K562 (cell line): ENCODE measurements around the gene CREB3L1. TPM values are rescaled to one million over a fixed set of nuclear protein-coding genes. Genes with fewer than 3 reads are reported as not detected.

Experiments
- ATAC-seq: fragments of 200-7000 bp; cut with Tn5 transposase; 3 replicates; pipeline ENCODE4 v1.9.1; 2020; ENCODE audit warnings: moderate library complexity
- BruUV-seq: library from RNA; stranded (reverse); fragments of 400-500 nt; replicated peaks from 2 replicates; lab custom pipeline; 2021; lab: Mats Ljungman, UMichigan
- CTCF ChIA-PET: fragments of 300-600 bp; formaldehyde crosslinking; extraction: SDS; loops from one replicate; lab custom pipeline; 2021; ENCODE audit warnings: low intra/inter-chr PET ratio; lab: Yijun Ruan, JAX
- POLR2A ChIA-PET: fragments of 300-600, 350-650 bp; sonication (Branson Sonifier 250); formaldehyde crosslinking; extraction: SDS; loops from one replicate; lab custom pipeline; 2021; ENCODE audit warnings: antibody characterized with exemption, inconsistent platforms; lab: Yijun Ruan, JAX
- DNase-seq, 4 experiments: peaks; one replicate each; pipeline versions ENCODE4 v3.0.0 to v3.0.0-alpha.2; 2011 to 2018; ENCODE audit warnings: low spot score in 3 of 4, mixed read lengths in 3 of 4; ENCODE audit errors: extremely low read depth in 1 of 4
- FAIRE-seq: peaks from 2 replicates; lab custom pipeline; 2011; peaks lifted over from hg19 to GRCh38; lab: Jason Lieb, UNC
- H2AFZ ChIP-seq: 2 replicates; pipeline ENCODE4 v1.6.0; 2011; ENCODE audit warnings: low read depth, low read length, control low read depth, inconsistent platforms
- H3K27ac ChIP-seq: fragments of 200-600 bp; 3 replicates; pipeline ENCODE4 v1.8.0; 2011; ENCODE audit warnings: low read depth, mild to moderate bottlenecking, control low read depth, inconsistent platforms, low read length, moderate library complexity, mixed read lengths; ENCODE audit errors: extremely low read depth
- H3K27me3 ChIP-seq, 2 experiments: fragments of 300-600 bp in 1 of 2; 2 replicates in 1 of 2; 3 replicates in 1 of 2; pipeline versions ENCODE4 v1.6.0 to v1.8.0; 2011; ENCODE audit warnings: inconsistent platforms in 2 of 2, low read length in 2 of 2, mild to moderate bottlenecking in 1 of 2, mixed read lengths in 1 of 2, moderate library complexity in 1 of 2; ENCODE audit not compliant: control insufficient read depth in 2 of 2, insufficient read depth in 2 of 2
- H3K36me3 ChIP-seq: fragments of 300-600 bp; 3 replicates; pipeline ENCODE4 v1.8.0; 2011; ENCODE audit warnings: mild to moderate bottlenecking, low read length, inconsistent platforms; ENCODE audit not compliant: control insufficient read depth, insufficient read depth
- H3K4me1 ChIP-seq, 2 experiments: fragments of 200-600 bp in 1 of 2; replicated peaks in 1 of 2; 2 replicates in 1 of 2; 3 replicates in 1 of 2; pipeline versions ENCODE4 v1.5.1 to v1.8.0; 2011; ENCODE audit warnings: inconsistent platforms in 2 of 2, low read length in 2 of 2, mild to moderate bottlenecking in 1 of 2, mixed read lengths in 1 of 2, moderate library complexity in 1 of 2; ENCODE audit not compliant: control insufficient read depth in 2 of 2, insufficient read depth in 2 of 2
- H3K4me2 ChIP-seq: 2 replicates; pipeline ENCODE4 v1.6.1; 2011; ENCODE audit warnings: low read length, control low read depth, inconsistent platforms, mixed read lengths; ENCODE audit not compliant: insufficient read depth
- H3K4me3 ChIP-seq: fragments of 200-600 bp; sonication (generic), shearing (Covaris generic); 2 replicates; pipeline ENCODE4 v1.5.1; 2016; ENCODE audit warnings: control low read depth, inconsistent platforms
- H3K79me2 ChIP-seq: fragments of 200-600 bp; 3 replicates; pipeline ENCODE4 v1.8.0; 2011; ENCODE audit warnings: low read length, inconsistent platforms; ENCODE audit not compliant: control insufficient read depth, insufficient read depth
- H3K9ac ChIP-seq, 2 experiments: 2 replicates each; pipeline versions ENCODE4 v1.6.0 to v1.6.1; 2011; ENCODE audit warnings: low read depth in 2 of 2, low read length in 2 of 2, control low read depth in 1 of 2, inconsistent platforms in 1 of 2, mild to moderate bottlenecking in 1 of 2, mixed read lengths in 1 of 2; ENCODE audit not compliant: insufficient read depth in 1 of 2
- H3K9me1 ChIP-seq: one replicate; pipeline ENCODE4 v1.6.0; 2011; ENCODE audit warnings: inconsistent platforms, mild to moderate bottlenecking, low read length, moderate library complexity; ENCODE audit not compliant: control insufficient read depth, insufficient read depth
- H3K9me3 ChIP-seq: replicated peaks from 2 replicates; pipeline ENCODE4 v1.5.1; 2011; ENCODE audit warnings: low read depth, low read length, inconsistent platforms; ENCODE audit not compliant: control insufficient read depth, insufficient read depth
- H4K20me1 ChIP-seq: replicated peaks from 2 replicates; pipeline ENCODE4 v1.6.1; 2011; ENCODE audit warnings: low read length, inconsistent platforms, mixed read lengths; ENCODE audit not compliant: control insufficient read depth, insufficient read depth
- DLX4 ChIP-seq: fragments of 250-450 bp; sonication (Bioruptor Pico); IDR thresholded peaks from 2 replicates; pipeline ENCODE4 v1.6.1; 2021; ENCODE audit warnings: mild to moderate bottlenecking
- GTF2E2 ChIP-seq: fragments of 200-800 bp; sonication (Bioruptor generic); IDR thresholded peaks from 2 replicates; pipeline ENCODE4 v1.6.1; 2016; ENCODE audit warnings: missing genetic modification characterization, missing compliant biosample characterization
- NFE2L1 ChIP-seq: fragments of 450-650 bp; IDR thresholded peaks from 2 replicates; pipeline ENCODE4 v1.6.1; 2016; ENCODE audit warnings: missing genetic modification characterization, low read depth, mild to moderate bottlenecking, missing compliant biosample characterization, moderate library complexity, borderline replicate concordance
- RBM25 ChIP-seq: fragments of 200-400 bp; formaldehyde crosslinking; IDR thresholded peaks from 2 replicates; pipeline ENCODE4 v1.6.1; 2018; ENCODE audit warnings: low read length, low read depth, moderate library complexity; ENCODE audit not compliant: severe bottlenecking
- TAF1 ChIP-seq: IDR thresholded peaks from 2 replicates; pipeline ENCODE4 v1.6.1; 2011; ENCODE audit warnings: mild to moderate bottlenecking, low read length, moderate library complexity; ENCODE audit not compliant: insufficient read depth, control insufficient read depth, severe bottlenecking; ENCODE audit errors: extremely low read depth
- WGBS: fragments of 100-300 bp; shearing (Covaris generic); methylation state at CpG from one replicate; pipeline ENCODE4 v1.1.6; 2016; ENCODE audit warnings: low coverage, mixed read lengths; ENCODE audit not compliant: insufficient coverage; ENCODE audit errors: missing lambda C conversion rate; 5-methylcytosine and 5-hydroxymethylcytosine counted together
- in situ Hi-C: fragments of 300-500 bp; cut with MboI; formaldehyde crosslinking; loops from 4 replicates; pipeline ENCODE4 v1.15.0; 2018; ENCODE audit warnings: inconsistent platforms, mixed read lengths
- intact Hi-C: fragments of 100-400 bp; cut with micrococcal nuclease; formaldehyde crosslinking; loops from 2 replicates; pipeline ENCODE4 v1.14.2; 2022
- polyA plus RNA-seq, 8 experiments: library from polyadenylated mRNA; depleted of rRNA in 4 of 8; stranded (reverse) in 5 of 8; unstranded in 3 of 8; fragments of >200 nt; fragmentation: Nextera tagmentation in 2 of 8; fragmentation: Illumina TruSeq in 1 of 8; extraction: Ambion mirVana in 2 of 8; extraction: Trizol in 1 of 8; gene quantifications; 2 replicates each; pipeline versions ENCODE4 v1.2.1 to v1.2.3, GENCODE V29; 2011 to 2014; ENCODE audit warnings: inconsistent platforms in 1 of 8, missing spikeins in 1 of 8
- total RNA-seq, 7 experiments: library from RNA; depleted of rRNA in 6 of 7; stranded (reverse); fragments of >200 nt in 6 of 7; fragmentation: Illumina TruSeq in 2 of 7; extraction: Trizol in 2 of 7; gene quantifications; 2 replicates each; pipeline versions ENCODE4 v1.2.1 to v1.2.3, GENCODE V29; 2011 to 2021; ENCODE audit warnings: low replicate concordance in 1 of 7

CREB3L1 gene
- total and polyA plus RNA-seq, 9 of the 15 experiments (the other 6 are each of a cell fraction or from before 2014, with no cell fraction given): 1.2 to 27.6 (median 3.7) TPM

GRCh38 chr11:46234311-46234710 lies 43.2 kb upstream of the CREB3L1 start:
- H4K20me1 ChIP-seq: no peaks in the 10 kb centered on the region
- no peaks in the 10 kb centered on the region for H3K36me3 ChIP-seq
- FAIRE-seq (no peak), ATAC-seq (no peak), DNase-seq (no peak)
- H3K27ac ChIP-seq: no peak overlapping the region
- H3K9me3 ChIP-seq: peaks cover 2% of the 10 kb centered on the region; the same call in 1 of the 2 replicates
- WGBS: 77% methylated on average over 12 of the region's 12 CpGs
- ChIA-PET CTCF (no interaction called here), POLR2A (no interaction called here)
- TF ChIP-seq GTF2E2 (tag) (no peak), DLX4 (CRISPR knock-in tag) (no peak), RBM25 (no peak), NFE2L1 (no peak), TAF1 (no peak)
- in situ Hi-C loops (no loop called here), intact Hi-C loops (no loop called here)
- H3K4me3 ChIP-seq: no peak overlapping the region
- H3K9me1 ChIP-seq: no peaks in the 10 kb centered on the region
- peak overlapping the region in 1 of 2 experiments; percentile 14; a peak in 1 of 4 replicates for H3K9ac ChIP-seq
- no TSS peak for BruUV-seq
- no peak overlapping the region for H3K4me2 ChIP-seq
- peaks cover 21 to 29% of the 10 kb centered on the region in 2 experiments for H3K4me1 ChIP-seq
- H3K27me3 ChIP-seq: no peaks in the 10 kb centered on the region
- H2AFZ ChIP-seq: peak overlapping the region; percentile 18; the same call in 1 of the 2 replicates
- peaks cover 9% of the 10 kb centered on the region; the same call in 2 of the 3 replicates for H3K79me2 ChIP-seq
